ENCODE measurements around the gene VGLL4.

- TF ChIP-seq CTCF (IDR thresholded peaks at IDR 0.05; ENCODE audit: insufficient read depth, low read length, poor library complexity, severe bottlenecking), result no peak
- no peak for TF ChIP-seq EZH2phosphoT487 (conservative IDR thresholded peaks at IDR 0.05; ENCODE audit: low read length)
Observed at GRCh38 chr3:11661052-11661656, 17.4 kb upstream of the VGLL4 start.
